CD4-positive, alpha-beta T cell (primary cell): ENCODE data around the gene DDI2. TPM values are rescaled to one million over a fixed set of nuclear protein-coding genes. Genes with fewer than 3 reads are reported as not detected.

ENCODE experiments used
- ATAC-seq: fragments of 200-7000 bp; cut with Tn5 transposase; one replicate; pipeline ENCODE4 v1.10.0; 2022; ENCODE audit warnings: mild to moderate bottlenecking; ENCODE audit not compliant: poor library complexity
- CTCF ChIA-PET: fragments of 350-600 bp; sonication (Branson Sonifier 250); formaldehyde crosslinking; loops from one replicate; lab custom pipeline; 2021; ENCODE audit warnings: antibody characterized with exemption, inconsistent platforms; lab: Charles Lee
- POLR2A ChIA-PET: fragments of 350-600 bp; sonication (Branson Sonifier 250); formaldehyde crosslinking; loops from one replicate; lab custom pipeline; 2021; ENCODE audit warnings: antibody characterized with exemption, inconsistent platforms; lab: Charles Lee
- DNase-seq, 14 experiments: peaks; one replicate each; pipeline ENCODE4 v3.0.0-alpha.2; 2013 to 2020; ENCODE audit warnings: mixed read lengths in 2 of 14
- H3K27ac ChIP-seq, 2 donors: one replicate each; pipeline versions ENCODE4 v1.5.1 to v1.7.0; 2013; ENCODE audit warnings: low read length in 2 of 2, low read depth in 1 of 2, mild to moderate bottlenecking in 1 of 2
- H3K27me3 ChIP-seq, 2 experiments: 1 replicate in 1 of 2; 2 replicates in 1 of 2; pipeline versions ENCODE4 v1.6.1 to v1.7.0; 2013; ENCODE audit warnings: low read length in 2 of 2, control low read depth in 1 of 2, mild to moderate bottlenecking in 1 of 2, moderate library complexity in 1 of 2; ENCODE audit not compliant: insufficient read depth in 2 of 2, control insufficient read depth in 1 of 2
- H3K36me3 ChIP-seq: one replicate; pipeline ENCODE4 v1.6.1; 2013; ENCODE audit warnings: low read length, control low read depth; ENCODE audit not compliant: insufficient read depth
- H3K4me1 ChIP-seq: one replicate; pipeline ENCODE4 v1.6.1; 2013; ENCODE audit warnings: low read length, control low read depth; ENCODE audit not compliant: insufficient read depth
- H3K4me3 ChIP-seq: one replicate; pipeline ENCODE4 v1.5.1; 2013; ENCODE audit warnings: mild to moderate bottlenecking, low read length, moderate library complexity
- H3K9me3 ChIP-seq, 2 experiments: 1 replicate in 1 of 2; 2 replicates in 1 of 2; pipeline versions ENCODE4 v1.6.1 to v1.7.0; 2013; ENCODE audit warnings: low read length in 2 of 2, mild to moderate bottlenecking in 2 of 2, control low read depth in 1 of 2, moderate library complexity in 1 of 2; ENCODE audit not compliant: control insufficient read depth in 1 of 2, insufficient read depth in 1 of 2
- H3K27ac Mint-ChIP-seq: one replicate; pipeline ENCODE4 v1.8.0; 2020; ENCODE audit warnings: mixed read lengths
- H3K27me3 Mint-ChIP-seq: one replicate; pipeline ENCODE4 v1.8.0; 2021; ENCODE audit warnings: mixed read lengths
- H3K36me3 Mint-ChIP-seq: one replicate; pipeline ENCODE4 v1.8.0; 2021; ENCODE audit warnings: low read depth, mixed read lengths
- H3K4me1 Mint-ChIP-seq: one replicate; pipeline ENCODE4 v1.8.0; 2021; ENCODE audit warnings: low read depth, mixed read lengths
- H3K4me3 Mint-ChIP-seq: one replicate; pipeline ENCODE4 v1.8.0; 2020; ENCODE audit warnings: mild to moderate bottlenecking, mixed read lengths
- H3K9me3 Mint-ChIP-seq: one replicate; pipeline ENCODE4 v1.8.0; 2020; ENCODE audit warnings: mixed read lengths
- intact Hi-C, 2 experiments: fragments of 100-400 bp; cut with DNase I in 1 of 2; cut with micrococcal nuclease in 1 of 2; formaldehyde crosslinking; loops; one replicate each; pipeline versions ENCODE4 v1.15.1 to v1.9.0; 2023 to 2025; cut with DNase I, micrococcal nuclease
- total RNA-seq, 174 experiments: library from RNA in 2 of 174; stranded (reverse) in 2 of 174; gene quantifications; one replicate each; pipeline ENCODE4 v1.2.3 and lab custom pipeline; 2021 to 2026
- TF ChIP-seq, protein P1 (sequence below): fragments of 200-600 bp; IDR thresholded peaks from one replicate; pipeline ENCODE4 v1.8.0; 2022; ENCODE audit warnings: antibody characterized with exemption, mild to moderate bottlenecking

DDI2 gene
- total RNA-seq, 2 experiments from 2014 or later, result 24.2 to 29.9 TPM

DNA sequence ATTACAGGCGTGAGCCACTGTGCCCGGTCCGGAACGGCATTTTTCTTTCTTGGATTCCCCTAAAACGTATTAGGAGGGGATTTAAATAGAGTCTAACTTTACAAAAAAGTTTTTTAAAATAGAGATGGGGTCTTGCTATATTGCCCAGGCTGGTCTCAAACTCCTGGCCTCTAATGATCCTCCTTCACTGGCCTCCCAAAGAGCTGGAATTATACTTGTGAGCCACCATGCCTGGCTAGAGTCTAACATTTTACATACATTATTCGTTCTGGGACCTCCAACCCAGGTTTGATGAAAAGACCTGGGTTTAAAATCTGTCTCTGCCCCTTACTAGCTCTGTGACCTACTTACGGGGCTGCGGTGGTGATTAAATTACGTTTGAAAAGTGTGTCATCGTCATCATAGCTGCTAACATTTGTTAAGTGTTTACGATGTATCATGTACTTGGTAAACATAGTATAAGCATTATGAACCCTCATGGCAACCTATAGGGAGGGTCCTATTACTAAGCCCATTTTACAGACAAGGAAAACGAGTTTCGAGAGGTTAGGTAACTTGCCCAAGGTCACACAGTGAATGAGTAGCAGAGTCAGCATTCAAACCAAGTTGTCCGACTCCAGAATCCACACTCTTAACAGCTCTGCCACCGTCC lies 91.4 kb downstream of the DDI2 start:
- intact Hi-C loops, result no loop called here
- Histone ChIP-seq H3K27ac (no peak overlapping the region), H3K36me3 (peaks cover 5% of the 10 kb centered on the region), H3K27me3 (no peaks in the 10 kb centered on the region), H3K4me1 (peaks cover 3% of the 10 kb centered on the region), H3K9me3 (no peaks in the 10 kb centered on the region), H3K4me3 (no peak overlapping the region)
- ChIA-PET POLR2A (interaction anchor here (0.9 kb wide), 1 partner anchor 12 kb away, joined by 3 read pairs; no protein-coding TSS in a partner anchor), CTCF (no interaction called here)
- H3K9me3 Mint-ChIP-seq, result no peaks in the 10 kb centered on the region
- peaks cover 19% of the 10 kb centered on the region for H3K4me1 Mint-ChIP-seq
- no peaks in the 10 kb centered on the region for H3K27me3 Mint-ChIP-seq
- no peak overlapping the region for H3K27ac Mint-ChIP-seq
- H3K4me3 Mint-ChIP-seq, result no peak overlapping the region
- DNase-seq (no peak), ATAC-seq (no peak)
- H3K36me3 Mint-ChIP-seq, result peaks cover 22% of the 10 kb centered on the region
- TF ChIP-seq, protein P1, sequence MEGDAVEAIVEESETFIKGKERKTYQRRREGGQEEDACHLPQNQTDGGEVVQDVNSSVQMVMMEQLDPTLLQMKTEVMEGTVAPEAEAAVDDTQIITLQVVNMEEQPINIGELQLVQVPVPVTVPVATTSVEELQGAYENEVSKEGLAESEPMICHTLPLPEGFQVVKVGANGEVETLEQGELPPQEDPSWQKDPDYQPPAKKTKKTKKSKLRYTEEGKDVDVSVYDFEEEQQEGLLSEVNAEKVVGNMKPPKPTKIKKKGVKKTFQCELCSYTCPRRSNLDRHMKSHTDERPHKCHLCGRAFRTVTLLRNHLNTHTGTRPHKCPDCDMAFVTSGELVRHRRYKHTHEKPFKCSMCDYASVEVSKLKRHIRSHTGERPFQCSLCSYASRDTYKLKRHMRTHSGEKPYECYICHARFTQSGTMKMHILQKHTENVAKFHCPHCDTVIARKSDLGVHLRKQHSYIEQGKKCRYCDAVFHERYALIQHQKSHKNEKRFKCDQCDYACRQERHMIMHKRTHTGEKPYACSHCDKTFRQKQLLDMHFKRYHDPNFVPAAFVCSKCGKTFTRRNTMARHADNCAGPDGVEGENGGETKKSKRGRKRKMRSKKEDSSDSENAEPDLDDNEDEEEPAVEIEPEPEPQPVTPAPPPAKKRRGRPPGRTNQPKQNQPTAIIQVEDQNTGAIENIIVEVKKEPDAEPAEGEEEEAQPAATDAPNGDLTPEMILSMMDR, result no peak

DNA sequence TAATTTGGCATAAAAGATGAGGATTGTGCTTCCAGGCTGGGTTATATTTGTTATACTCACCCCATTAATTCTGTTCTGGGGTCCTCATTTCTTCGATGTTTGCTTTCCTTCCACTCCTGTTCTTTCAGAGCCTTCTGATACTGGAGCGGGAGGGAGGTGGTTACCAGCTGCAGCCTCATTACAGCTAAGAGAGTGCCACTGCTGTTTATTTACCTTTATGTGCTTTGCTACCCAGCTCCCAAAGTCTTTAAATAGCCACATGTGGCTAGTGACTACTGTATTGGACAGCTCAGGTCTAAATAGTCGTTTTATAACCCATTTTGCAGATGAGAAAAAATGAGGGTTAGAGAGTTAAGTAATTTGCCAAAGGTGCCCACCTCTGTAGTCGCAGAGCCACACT lies 92.0 kb downstream of the DDI2 start:
- ATAC-seq (no peak), DNase-seq (no peak)
- CTCF ChIA-PET, result interaction anchor here (0.5 kb wide), 1 partner anchor 20 kb away, joined by 3 read pairs; no protein-coding TSS in a partner anchor
- Mint-ChIP-seq H3K36me3 (peaks cover 18% of the 10 kb centered on the region), H3K27me3 (no peaks in the 10 kb centered on the region), H3K4me3 (no peak overlapping the region), H3K4me1 (peaks cover 13% of the 10 kb centered on the region), H3K9me3 (no peaks in the 10 kb centered on the region), H3K27ac (no peak overlapping the region)
- no peaks in the 10 kb centered on the region for H3K4me1 ChIP-seq
- peaks cover 5% of the 10 kb centered on the region for H3K36me3 ChIP-seq
- no peaks in the 10 kb centered on the region for H3K27me3 ChIP-seq
- intact Hi-C loops, result no loop called here
- POLR2A ChIA-PET, result no interaction called here
- H3K27ac ChIP-seq, result no peak overlapping the region
- no peaks in the 10 kb centered on the region for H3K9me3 ChIP-seq
- TF ChIP-seq, protein P1, result no peak
- H3K4me3 ChIP-seq, result no peak overlapping the region

DNA sequence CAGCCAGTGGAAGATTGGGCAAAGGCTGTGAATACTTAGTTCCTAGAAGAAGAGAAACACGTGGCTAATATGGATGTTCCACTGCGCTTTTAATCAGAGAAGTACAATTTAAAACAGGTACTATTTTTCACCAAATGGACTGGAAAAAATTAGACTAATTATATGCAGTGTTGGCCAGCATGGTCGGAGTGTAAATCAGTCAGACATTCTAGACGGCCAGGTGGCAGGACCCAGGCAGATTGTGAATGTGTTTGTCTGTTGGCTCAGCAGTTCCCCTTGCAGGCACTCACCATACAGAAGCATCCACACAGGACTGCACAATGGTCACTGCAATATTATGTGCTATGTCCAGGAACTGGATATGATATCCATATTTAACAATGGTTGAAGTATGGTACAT lies 94.9 kb downstream of the DDI2 start:
- intact Hi-C loops, result no loop called here
- H3K4me3 ChIP-seq, result no peak overlapping the region
- H3K9me3 ChIP-seq, result no peaks in the 10 kb centered on the region
- ChIA-PET CTCF (no interaction called here), POLR2A (interaction anchor here (1.1 kb wide), 1 partner anchor 15 kb away, joined by 3 read pairs; no protein-coding TSS in a partner anchor)
- H3K36me3 ChIP-seq, result peaks cover 16% of the 10 kb centered on the region
- TF ChIP-seq, protein P1, result no peak
- Mint-ChIP-seq H3K27me3 (no peaks in the 10 kb centered on the region), H3K27ac (no peak overlapping the region), H3K9me3 (no peaks in the 10 kb centered on the region), H3K4me3 (no peak overlapping the region), H3K4me1 (peaks cover 4% of the 10 kb centered on the region), H3K36me3 (peaks cover 20% of the 10 kb centered on the region)
- H3K4me1 ChIP-seq, result no peaks in the 10 kb centered on the region
- no peaks in the 10 kb centered on the region for H3K27me3 ChIP-seq
- DNase-seq (no peak), ATAC-seq (no peak)
- no peak overlapping the region for H3K27ac ChIP-seq
